ENCODE data around the gene SLC23A1.
A peak's percentile ranks its signal among the peaks of the same experiment; 100 is the strongest.

Gene SLC23A1

GRCh38 chr5:139341689-139342422, 41.2 kb downstream of the SLC23A1 start, which contains the start of gene PAIP2 (continued):
- TF ChIP-seq ZNF513 (tag by site-specific recombination; IDR thresholded peaks at IDR 0.05) = 0 out of 2 replicates have a peak, but pooled peaks have one; percentile 33
- TF ChIP-seq HOXD13 (CRISPR knock-in tag; IDR thresholded peaks at IDR 0.05; ENCODE audit: borderline replicate concordance) = no peak
- peak; percentile 84; the same call in 1 of the 2 replicates for TF ChIP-seq ZNF239 (tag by site-specific recombination; IDR thresholded peaks at IDR 0.05)
- TF ChIP-seq ZNF48 (tag by site-specific recombination; IDR thresholded peaks at IDR 0.05) = no peak
- peak; percentile 100 for TF ChIP-seq ZNF777 (tag by site-specific recombination; IDR thresholded peaks at IDR 0.05; ENCODE audit: borderline replicate concordance)
- TF ChIP-seq AEBP2 (tag by site-specific recombination; IDR thresholded peaks at IDR 0.05; ENCODE audit: borderline replicate concordance) = no peak
- TF ChIP-seq ZNF350 (tag by site-specific recombination; IDR thresholded peaks at IDR 0.05) = no peak
- no peak for TF ChIP-seq ZNF830 (tag by site-specific recombination; IDR thresholded peaks at IDR 0.05; ENCODE audit: low read depth)
- peak; percentile 99 for TF ChIP-seq ZNF324 (tag by site-specific recombination; IDR thresholded peaks at IDR 0.05)
- TF ChIP-seq ZNF785 (tag by site-specific recombination; IDR thresholded peaks at IDR 0.05) = peak; percentile 90
- 0 out of 2 replicates have a peak, but pooled peaks have one; percentile 60 for TF ChIP-seq ZNF837 (tag by site-specific recombination; IDR thresholded peaks at IDR 0.05)
- 0 out of 2 replicates have a peak, but pooled peaks have one; percentile 9 for TF ChIP-seq TRIM28 (IDR thresholded peaks at IDR 0.05; ENCODE audit: borderline replicate concordance, low read length)
- TF ChIP-seq ZNF426 (tag by site-specific recombination; IDR thresholded peaks at IDR 0.05) = no peak
- peak; percentile 38 for TF ChIP-seq GLIS1 (tag by site-specific recombination; IDR thresholded peaks at IDR 0.05)
- no peak for TF ChIP-seq ZNF138 (tag by site-specific recombination; IDR thresholded peaks at IDR 0.05; ENCODE audit: borderline replicate concordance)
- no peak for TF ChIP-seq HOXA7 (CRISPR knock-in tag; IDR thresholded peaks at IDR 0.05; ENCODE audit: borderline replicate concordance)
- TF ChIP-seq ZNF529 (tag by site-specific recombination; IDR thresholded peaks at IDR 0.05; ENCODE audit: insufficient replicate concordance) = no peak
- TF ChIP-seq MYNN (tag by site-specific recombination; IDR thresholded peaks at IDR 0.05; ENCODE audit: borderline replicate concordance) = peak; percentile 66
- TF ChIP-seq SP2 (tag by site-specific recombination; IDR thresholded peaks at IDR 0.05) = peak; percentile 94
- peak; percentile 75 for TF ChIP-seq KLF10 (tag by site-specific recombination; IDR thresholded peaks at IDR 0.05)
- peak; percentile 58; the same call in 1 of the 2 replicates for TF ChIP-seq ZSCAN4 (tag by site-specific recombination; IDR thresholded peaks at IDR 0.05)
- peak; percentile 100 for TF ChIP-seq GLI4 (tag by site-specific recombination; IDR thresholded peaks at IDR 0.05)
- peak; percentile 49 for TF ChIP-seq ZNF664 (tag by site-specific recombination; IDR thresholded peaks at IDR 0.05)
- no peak for TF ChIP-seq ZNF701 (tag by site-specific recombination; IDR thresholded peaks at IDR 0.05)
- peak; percentile 99 for TF ChIP-seq ZBTB17 (tag by site-specific recombination; IDR thresholded peaks at IDR 0.05)
- no peak for TF ChIP-seq ZNF600 (tag by site-specific recombination; IDR thresholded peaks at IDR 0.05)
- TF ChIP-seq BCL6B (tag by site-specific recombination; IDR thresholded peaks at IDR 0.05) = no peak
- peak; percentile 80; the same call in 1 of the 2 replicates for TF ChIP-seq ZBTB48 (tag by site-specific recombination; IDR thresholded peaks at IDR 0.05)
- TF ChIP-seq ZNF121 (tag by site-specific recombination; IDR thresholded peaks at IDR 0.05) = 0 out of 2 replicates have a peak, but pooled peaks have one; percentile 4
- peak; percentile 91; the same call in 1 of the 2 replicates for TF ChIP-seq YY1 (tag by site-specific recombination; IDR thresholded peaks at IDR 0.05)
- TF ChIP-seq ZNF280C (tag by site-specific recombination; IDR thresholded peaks at IDR 0.05) = no peak
- peak; percentile 100 for TF ChIP-seq ZNF501 (tag by site-specific recombination; IDR thresholded peaks at IDR 0.05)
- peak; percentile 61 for TF ChIP-seq ZNF660 (tag by site-specific recombination; IDR thresholded peaks at IDR 0.05)
